Activated gamma-delta T cell treated with anti-CD3 and anti-CD28 coated beads, Interleukin-2, amount 50 U/mL, for 16 hours (primary cell): Measurements from ENCODE around the gene TACR1.

Experiments
- DNase-seq: peaks from one replicate; pipeline ENCODE4 v3.0.0-alpha.2; 2020; ENCODE audit warnings: low read depth

TACR1 gene

DNA sequence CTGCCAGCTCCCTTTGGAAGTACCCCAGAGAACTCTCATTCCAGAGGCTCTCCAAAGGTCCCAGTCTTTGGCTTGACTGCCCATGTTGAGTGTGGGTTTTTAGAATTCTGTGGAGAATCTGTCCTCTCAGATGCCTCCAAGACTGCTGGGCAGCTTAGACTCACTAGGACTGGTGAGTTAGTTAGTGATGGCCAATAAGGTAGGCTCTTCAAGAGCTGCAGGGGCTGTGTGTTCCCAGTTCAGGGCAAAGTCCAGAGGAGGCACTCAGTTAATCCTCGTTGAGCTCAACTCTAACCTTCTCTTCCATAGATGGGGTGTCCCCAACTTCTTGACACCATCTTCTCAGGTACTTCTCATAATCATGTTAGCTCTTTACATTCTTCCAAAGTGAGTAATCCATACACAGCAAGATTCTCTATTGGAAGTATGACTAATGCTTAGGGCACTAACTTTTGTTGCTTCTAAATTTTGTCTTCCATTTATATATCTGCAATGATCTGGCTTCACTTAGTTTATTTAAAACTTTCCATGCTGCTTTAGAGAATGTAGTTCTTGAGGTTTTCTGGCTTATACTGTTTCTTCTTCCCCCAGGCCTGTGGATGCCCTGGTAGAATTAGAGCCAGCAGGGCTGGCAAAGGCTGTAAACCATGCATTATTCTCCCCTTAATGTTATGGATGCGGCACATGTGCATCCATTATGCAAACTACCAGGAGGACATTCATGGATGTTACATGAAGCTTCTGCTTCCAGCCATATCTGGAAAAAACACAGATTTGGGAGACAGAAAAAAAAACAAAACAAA is 151.9 kb downstream of the TACR1 start:
- no peak for DNase-seq

DNA sequence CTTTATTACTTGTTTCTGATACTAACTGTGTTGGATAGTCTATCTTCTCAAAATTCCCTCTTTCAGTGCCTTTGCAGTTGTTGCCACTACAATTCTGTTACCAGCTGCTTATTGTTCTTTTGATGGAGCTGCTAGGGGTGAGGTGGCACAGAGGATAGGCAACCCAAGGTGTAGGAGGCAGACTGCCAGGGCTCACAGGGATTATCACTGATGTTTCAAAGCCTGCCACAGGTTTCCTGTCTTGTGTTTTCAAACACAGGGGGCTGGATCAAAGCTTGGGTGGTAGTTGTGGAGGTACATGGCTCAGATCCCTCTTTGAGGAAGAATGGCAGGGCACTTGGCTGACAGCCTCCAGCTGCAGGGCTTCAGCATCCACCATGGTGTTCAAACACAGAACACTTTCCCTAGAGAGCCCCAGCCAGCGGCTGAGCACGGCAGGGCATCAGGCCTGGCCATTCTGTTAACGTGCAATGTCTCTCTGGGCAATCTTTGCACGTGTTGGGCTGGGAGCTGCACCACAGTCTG is 153.7 kb downstream of the TACR1 start:
- DNase-seq, result no peak

DNA sequence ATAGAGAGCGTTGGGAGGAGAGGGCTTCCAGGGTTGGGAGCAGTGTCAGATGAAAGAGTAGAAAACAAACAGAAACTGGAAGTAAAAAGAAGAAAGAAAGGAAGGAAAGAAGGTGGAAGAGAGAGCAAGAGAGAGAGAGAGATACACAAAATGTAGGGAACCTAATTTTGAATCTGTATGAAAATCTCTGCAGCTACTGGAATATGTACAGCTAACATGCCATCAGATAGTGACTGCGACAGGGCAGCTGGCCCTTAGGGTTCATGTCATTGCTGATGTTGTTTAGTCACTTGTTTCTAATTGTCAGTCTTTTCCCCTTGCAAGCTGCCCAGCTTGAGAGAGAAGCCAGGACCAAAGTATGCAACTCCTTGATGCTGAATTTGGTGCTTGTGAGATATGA is 155.0 kb downstream of the TACR1 start:
- DNase-seq, result no peak

DNA sequence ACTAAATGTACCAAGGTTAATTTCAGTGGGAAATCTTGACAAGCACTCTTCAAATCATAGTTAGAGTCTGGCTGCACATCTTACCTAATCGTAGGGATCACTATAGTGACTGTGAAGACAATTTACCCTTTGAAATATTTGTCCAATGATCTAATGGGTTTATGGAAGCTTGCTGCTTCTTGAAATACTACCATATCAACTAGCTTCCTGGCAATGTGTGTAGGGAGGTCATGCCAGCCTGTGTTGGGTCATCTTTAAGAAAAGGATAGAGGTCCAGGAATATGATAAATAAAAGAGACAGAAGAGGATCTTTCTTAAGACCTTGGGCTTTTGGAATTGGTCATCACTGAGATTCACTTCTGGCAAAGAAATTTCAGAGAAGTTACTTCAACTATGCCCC is 156.5 kb downstream of the TACR1 start:
- DNase-seq, result no peak

DNA sequence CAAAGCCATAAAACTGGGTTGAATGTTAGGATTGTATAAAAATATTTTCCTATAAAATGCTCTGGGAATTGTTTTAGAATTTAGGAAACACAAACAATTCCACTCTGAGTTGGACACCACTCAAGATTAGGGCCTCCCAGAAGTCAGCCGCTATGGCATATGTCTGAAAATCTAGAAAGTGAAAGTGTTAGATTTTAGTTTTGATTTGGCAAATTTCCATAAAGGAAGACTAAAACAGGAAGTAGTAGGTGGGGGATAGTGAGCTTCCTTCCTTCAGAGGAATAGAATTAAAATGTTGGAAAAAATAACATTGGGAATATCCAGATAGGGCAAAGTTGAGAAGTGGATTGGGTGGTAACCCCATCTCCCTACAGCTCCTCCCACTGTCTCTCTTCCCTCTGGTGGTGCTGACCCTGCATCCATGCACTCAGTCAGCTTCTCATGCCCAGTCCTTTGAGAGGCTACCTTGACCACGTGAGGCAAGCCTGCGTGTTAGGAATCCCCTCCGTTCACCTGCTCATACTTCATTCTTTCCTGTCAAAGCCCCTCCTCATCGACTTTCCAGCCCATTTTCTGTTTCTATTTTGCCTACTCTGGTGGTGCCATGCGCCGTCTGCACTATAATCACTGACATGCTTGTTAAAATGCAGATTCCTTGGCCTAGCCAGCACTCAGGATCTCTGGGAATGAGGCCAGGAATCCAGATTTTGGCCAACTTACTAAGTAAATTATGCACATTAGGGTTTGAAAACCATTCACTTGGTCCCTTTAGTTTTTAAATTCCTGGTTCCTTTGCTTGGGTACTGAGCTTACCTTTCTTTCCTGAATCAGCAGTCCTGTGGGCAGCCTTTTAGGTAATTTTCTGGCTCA is 157.4 kb downstream of the TACR1 start:
- no peak for DNase-seq

DNA sequence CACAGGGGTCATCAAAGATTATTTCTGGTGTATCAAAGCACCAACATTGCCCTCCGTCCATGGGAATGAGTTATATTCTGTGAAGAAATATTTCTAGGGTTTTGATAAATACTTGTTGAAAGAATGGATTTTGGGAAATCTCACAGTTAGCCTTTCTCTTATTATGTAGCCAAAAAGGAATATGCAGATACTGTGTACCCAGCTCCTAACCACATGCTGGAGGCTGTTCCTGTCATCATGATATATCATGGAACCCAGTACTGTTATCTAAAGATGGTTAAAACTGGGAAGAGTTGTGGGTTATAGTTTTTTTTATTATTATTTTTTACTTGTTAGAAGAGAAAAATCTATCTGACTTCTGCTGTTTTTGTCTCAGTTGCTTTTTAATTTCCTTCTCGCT is 158.1 kb downstream of the TACR1 start:
- DNase-seq, result no peak

DNA sequence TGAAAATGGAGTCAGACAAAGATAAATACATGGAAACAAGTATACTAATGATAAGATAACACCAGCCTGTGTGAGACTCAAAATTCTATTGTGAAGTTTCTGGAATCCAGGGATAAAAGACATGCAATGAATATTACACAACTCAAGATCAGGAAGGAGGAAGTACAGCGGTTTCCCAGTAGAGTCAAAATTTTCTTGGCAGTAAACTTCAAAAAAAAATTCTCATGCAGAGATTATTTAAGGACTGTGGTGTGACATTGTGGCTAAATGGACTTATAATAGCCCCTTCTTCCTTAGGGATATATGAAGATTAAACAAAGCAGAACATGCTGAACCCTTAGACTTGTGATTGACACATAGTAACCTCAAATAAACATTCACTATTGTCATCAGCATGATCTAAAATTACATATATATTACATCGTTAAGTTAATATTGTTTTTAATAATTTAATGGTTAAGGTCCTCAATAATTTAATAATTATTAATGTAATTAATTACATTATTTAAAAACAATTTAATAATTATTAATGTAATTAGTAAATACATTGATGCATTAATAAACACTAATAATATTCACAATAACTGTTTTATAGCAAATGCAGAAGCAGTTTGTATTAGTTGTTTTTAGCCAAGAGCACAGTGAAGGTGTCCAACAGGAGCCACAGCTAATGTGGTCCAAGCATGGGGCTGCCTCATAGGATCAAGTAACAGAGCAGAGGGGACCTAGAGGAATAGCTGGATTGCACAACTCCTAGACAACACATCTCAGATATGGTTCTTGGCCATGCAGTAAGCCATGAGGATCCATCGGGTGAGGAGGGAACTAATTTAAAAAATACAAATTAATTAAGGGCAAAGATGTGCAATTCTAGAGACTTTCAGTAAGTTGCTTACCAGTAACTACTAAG is 163.6 kb downstream of the TACR1 start:
- DNase-seq, result no peak

DNA sequence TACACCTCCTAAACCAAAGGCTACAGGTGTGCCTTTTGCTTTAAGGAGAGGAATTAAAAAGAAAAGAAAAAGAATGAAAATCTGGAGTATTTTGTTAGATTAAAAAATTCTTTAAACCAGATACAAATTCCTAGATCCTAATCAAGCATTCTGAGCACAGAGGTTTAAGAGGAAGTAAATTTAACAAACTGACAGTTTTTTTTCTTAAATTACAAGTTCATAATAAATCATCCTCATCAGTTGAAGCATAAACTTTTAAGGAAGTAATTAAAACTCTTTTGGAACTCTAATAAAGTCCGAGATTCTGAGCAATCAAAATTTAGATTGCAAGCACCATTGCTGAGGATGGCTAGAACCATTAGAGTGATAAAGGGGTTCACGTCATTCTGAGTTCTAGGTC is 165.8 kb downstream of the TACR1 start:
- no peak for DNase-seq

DNA sequence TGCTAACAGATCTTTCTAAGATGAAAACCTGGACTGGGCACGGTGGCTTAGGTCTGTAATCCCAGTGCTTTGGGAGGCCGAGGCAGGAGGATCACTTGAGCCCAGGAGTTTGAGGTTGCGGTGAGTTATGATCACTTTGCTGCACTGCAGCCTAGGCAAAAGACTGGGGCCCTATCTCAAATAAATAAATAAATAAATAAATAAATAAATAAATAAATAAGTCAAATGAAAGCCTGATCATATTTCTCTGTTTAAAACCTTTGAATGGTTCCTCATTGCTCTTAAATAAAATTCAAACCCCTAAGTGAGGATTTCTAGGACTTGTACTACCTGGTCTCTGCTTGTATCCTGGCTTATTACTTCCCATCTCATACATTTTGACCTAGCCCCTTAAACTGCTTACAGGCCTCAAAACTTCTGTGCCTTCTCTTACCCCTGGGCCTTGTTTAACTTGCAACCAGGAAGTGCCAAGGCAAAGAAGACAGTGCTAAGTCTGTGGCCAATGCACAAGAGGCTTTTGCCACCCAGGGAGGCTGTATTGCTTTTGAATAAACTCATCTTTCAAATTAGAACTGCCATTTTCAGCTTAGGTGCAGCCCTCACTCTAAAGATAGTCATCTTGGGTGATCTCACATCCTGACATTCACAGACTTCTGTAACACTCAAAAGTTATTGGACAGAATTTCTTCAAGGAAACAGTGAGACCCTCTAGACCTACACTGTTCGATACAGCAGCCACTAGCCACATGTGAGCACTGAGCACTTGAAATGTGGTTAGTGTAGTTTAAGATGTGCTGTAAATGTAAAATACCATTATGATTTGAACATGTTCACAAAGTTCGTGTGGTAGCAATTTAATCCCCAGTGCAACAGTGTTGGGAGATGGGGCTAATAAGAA is 167.2 kb downstream of the TACR1 start:
- no peak for DNase-seq

DNA sequence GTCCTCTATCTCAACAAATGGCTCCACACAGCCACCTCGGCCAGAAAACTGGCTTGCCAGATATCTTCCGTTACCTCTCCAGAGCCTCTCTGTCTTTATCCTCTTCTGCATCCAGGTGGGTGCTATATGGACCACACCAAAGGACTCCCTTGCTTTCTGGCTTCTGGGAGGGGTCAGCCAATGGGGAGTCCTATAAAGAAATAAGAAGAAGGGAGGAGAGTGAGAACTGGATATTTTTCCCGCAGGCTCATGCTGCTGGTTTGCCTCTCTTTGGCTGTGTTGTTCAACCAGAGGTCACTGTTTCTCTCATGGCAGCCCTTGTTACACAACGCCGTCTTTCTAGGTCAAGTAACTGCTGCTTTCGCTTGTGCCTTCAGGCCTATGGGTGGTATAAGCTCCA is 168.1 kb downstream of the TACR1 start:
- no peak for DNase-seq

DNA sequence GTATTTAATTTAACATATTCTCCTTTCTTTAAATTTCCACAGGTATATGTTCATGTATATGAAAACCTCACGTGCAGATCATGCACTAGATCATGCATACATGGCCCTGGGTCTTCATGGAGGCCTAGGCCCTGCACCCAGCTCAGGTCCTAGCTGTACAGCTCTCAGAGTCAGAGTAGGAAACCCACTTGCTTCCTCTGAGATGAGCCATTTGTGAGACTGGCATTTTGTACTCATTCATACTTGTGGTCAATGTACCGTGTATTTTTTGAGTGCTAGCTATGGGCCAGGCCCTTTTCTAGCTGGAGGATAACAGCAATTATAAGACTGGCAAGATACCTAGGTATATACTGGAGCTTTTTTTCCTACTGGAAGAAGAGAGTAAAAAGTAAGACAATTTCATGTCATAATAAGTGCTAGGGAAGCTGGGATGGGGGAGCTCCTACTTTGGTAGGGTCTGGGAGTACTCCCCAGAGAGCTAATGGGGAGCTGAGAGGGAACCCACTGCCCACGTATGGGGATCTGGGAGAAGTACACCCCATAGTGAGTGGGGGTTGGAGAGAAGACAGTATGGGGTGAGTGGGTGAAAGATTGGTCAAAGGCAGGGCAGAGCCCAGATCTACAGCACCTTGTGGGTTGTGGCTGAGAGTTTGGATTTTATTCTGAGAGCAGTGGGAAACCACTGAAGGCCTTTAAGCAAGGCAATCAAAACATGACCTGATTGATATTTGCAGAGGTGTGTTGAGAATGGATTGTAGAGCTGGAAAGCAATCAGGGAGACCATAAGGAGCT is 168.9 kb downstream of the TACR1 start:
- no peak for DNase-seq

DNA sequence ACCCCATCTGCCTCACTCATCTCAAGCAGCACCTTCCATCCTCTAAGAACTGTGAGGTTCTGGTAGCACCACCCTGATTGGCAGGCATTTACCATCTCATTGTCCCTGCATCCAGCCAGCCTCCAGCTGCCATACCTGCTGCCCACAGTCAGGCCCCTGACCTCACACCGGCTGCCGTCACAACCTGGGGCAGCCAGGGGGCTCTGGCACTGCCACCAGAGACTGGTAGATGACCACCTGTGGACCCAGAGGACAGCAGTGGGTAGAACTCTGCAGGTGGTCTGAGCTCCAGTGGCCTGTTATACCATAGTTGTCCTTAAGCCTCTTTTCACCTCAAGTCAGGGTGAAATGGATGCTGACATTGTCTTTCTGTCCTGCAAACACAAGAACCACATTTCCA is 171.4 kb downstream of the TACR1 start:
- DNase-seq, result no peak

DNA sequence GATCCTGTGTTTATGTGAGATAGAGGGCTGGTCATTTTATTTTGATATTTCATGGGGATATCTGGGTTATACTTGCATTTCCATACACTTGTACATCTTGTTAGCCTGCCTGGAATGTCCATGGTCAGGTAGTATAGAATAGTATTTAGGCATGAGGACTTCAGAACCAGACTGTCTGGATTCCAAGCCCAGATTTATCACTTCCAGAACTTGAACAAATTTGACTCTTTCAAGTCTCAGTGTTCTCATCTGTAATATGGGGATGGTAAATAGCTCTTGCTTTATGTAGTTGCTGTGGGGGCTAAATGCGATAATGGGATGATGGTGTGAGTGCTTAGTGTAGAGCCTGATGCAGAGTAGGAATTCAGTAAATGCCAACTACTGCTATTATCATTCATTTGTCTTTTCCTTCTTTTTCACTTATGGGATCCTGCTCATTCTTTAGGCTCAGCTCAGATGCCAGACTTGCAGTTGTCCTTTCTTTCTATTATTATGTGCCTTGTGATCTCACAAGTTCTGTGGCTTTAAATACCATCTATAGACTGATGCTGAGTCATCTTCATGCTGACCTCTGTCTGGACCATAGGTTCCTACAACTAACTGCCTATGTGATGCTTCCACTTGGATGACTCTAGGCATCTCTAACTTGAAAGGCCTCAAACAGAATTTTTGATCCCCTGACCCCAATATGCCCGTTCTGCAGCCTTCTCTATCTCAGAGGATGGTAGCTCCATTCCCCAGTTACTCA is 173.5 kb downstream of the TACR1 start:
- no peak for DNase-seq

DNA sequence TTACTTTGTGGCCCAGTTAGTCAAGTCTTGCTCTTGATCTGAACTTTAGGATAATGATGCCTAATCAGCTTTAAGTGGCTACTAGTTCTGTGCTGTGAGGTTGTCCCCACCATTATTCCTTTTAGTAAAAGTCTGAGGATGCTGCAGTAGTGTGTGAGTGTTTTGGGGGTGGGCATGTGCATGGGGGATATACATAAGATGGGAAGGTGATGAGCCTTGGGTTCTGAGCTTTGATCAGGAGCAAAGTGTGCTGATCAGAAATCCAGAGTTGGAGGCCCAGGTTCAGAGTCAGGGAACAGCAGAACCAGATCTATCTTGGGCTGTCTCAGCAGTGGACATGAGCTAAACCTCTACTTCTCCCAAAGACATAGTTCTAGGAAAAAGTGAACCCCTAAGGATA is 174.1 kb downstream of the TACR1 start:
- no peak for DNase-seq

DNA sequence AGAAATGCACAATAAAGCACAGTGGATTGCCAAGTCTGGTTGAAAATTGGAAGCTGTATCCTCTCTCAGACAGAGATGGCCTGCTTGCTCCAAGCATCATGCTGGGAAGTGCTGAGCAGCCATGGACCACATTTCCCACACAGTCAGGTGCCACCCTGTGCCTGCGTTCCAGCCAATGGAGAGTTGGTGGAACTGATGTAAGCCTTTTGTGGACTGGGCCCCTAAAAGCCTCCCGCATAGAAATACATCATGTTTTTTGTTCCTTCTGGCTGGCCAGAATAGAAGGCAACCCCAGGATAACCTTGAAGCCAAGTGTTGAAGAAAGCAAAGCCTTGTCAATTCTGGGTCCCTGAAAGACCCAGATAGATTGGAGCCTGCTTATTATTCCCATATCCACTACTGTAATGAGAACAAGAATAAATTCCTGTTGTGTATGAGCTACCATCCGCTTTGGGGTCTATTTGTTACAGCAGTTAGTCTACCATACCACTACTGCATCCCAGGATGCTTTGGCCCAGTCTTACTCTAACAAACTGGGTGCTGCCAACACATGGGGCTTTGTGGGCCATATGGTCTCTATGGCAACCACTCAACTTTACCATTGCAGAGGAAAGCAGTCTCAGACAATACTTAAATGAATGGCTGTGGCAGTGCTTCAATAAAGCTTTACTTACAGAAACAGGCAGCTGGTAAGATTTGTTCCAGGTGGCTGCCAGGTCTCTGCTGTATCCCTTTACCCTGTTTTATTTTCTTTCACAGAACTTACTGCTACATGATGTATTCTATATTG is 175.5 kb downstream of the TACR1 start:
- DNase-seq, result no peak

DNA sequence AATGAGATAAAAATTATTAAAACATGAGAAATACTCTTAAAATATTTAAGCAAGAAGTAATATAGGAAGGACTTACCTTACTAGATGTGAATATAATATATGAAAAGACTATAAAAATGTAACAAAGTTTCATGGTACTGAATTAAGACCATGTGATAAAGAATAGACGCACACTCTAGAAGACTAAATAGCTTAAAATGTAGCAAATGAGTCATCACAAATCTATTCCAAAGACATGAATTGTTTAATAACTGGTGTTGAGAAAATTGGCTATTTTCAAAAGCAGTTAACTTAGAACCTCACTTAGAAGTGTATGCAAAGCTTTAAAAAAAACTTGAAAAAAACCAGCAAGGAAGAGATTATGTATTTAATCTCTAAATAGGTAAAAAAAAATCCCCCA is 176.8 kb downstream of the TACR1 start:
- DNase-seq, result no peak

DNA sequence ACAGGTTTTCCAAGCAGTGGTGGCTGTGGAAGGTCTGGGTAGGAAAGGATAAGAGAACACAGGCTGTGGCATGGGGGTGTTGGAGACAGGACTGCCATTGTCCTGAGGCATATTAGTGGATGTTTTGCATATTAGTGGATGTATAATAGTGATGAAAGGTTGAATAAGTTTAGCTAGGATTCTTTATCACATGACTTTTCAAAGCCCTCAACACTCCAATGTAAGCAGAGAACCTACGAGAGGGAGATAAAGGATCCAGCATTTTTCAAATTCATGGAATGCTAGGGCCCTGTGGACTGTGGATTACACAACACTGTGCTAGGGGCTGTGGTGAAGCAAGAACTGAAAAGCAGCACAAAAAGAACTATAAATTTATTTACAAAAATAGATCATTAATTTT is 177.6 kb downstream of the TACR1 start:
- no peak for DNase-seq

DNA sequence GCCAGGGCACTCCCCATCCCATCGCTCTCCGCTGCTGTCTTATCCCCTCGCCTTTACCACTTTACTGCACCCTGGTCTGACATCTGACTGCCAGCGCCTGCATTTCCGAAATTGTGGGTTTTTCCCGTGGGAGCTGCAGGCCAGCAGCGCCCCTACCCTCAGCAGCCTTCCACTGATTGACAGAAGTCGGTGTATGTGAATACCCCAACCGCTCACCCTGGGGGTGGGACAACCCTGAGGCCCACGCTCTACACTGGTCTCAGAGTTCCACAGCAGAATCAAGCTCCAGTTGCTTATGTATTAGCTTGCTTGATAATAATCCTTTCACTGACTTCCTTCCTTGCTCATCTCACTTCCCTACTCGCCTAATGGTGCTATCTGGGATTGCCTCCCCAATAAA is 178.8 kb downstream of the TACR1 start:
- DNase-seq, result no peak

DNA sequence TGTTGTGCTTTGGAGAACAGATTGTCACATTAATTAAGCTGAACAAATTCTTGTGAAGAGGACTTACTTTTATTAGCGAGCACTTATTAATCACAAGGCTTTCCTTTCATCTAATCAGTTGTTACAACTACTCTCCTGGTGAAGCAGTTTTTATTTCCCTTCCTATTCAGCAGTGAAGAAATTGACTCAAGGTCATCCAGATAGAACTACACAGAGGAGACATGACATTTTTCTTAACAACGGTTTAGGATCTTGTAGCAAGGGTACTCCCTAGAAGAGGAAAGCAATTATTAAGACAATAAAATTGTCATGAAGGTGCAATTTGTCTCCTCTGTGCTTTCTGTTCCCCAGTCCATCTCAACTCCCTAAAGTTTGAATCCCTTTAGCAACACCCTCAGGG is 179.5 kb downstream of the TACR1 start:
- DNase-seq, result no peak
